COLO668 (cell line): ENCODE data around the gene GPR6.

ENCODE experiments used
- DNase-seq: peaks from one replicate; lab custom pipeline; 2025; ENCODE audit not compliant: unreplicated experiment; lab: John Stamatoyannopoulos, UW

GPR6 gene

GRCh38 chr6:109978174-109979032 is at the start of gene GPR6:
TSS of gene GPR6 (plus strand) at chr6:109978311. CDS start at chr6:109979113, 802 bp downstream.
- DNase-seq = peak; percentile 84

- DNase-seq = no peak
These were observed 43.8 kb upstream of the GPR6 start for GRCh38 chr6:109934293-109934692.

- no peak for DNase-seq
These were observed 38.5 kb upstream of the GPR6 start for GRCh38 chr6:109939654-109940053.

GRCh38 chr6:109944448-109944847 is 33.7 kb upstream of the GPR6 start:
- peak; percentile 3 for DNase-seq

GRCh38 chr6:109945091-109945490 is 33.0 kb upstream of the GPR6 start:
- DNase-seq = no peak

- DNase-seq = no peak
These were observed 31.1 kb upstream of the GPR6 start for GRCh38 chr6:109946979-109947378.

GRCh38 chr6:109949281-109950065 is 28.6 kb upstream of the GPR6 start:
- DNase-seq = no peak

GRCh38 chr6:109955491-109955890 is 22.6 kb upstream of the GPR6 start:
- DNase-seq = no peak

- DNase-seq = no peak
These were observed 19.5 kb upstream of the GPR6 start for GRCh38 chr6:109958626-109959025.

GRCh38 chr6:109961611-109962041 is 16.5 kb upstream of the GPR6 start:
- no peak for DNase-seq

GRCh38 chr6:109962271-109962670 is 15.8 kb upstream of the GPR6 start:
- no peak for DNase-seq

GRCh38 chr6:109963598-109964170 is 14.4 kb upstream of the GPR6 start:
- no peak for DNase-seq

- no peak for DNase-seq
These were observed 13.2 kb upstream of the GPR6 start for GRCh38 chr6:109964949-109965348.

- no peak for DNase-seq
These were observed 11.8 kb upstream of the GPR6 start for GRCh38 chr6:109966299-109966698.

GRCh38 chr6:109977791-109978173 is 329 bp upstream of the GPR6 start:
- DNase-seq = peak; percentile 30

GRCh38 chr6:109979033-109979921 is 1.2 kb downstream of the GPR6 start:
- peak; percentile 78 for DNase-seq

GRCh38 chr6:109984410-109984809 is 6.3 kb downstream of the GPR6 start:
- no peak for DNase-seq

GRCh38 chr6:109987196-109987595 is 9.1 kb downstream of the GPR6 start:
- DNase-seq = no peak

- no peak for DNase-seq
These were observed 13.3 kb downstream of the GPR6 start for GRCh38 chr6:109991201-109992101.
